CD14-positive monocyte (primary cell): ENCODE data around the gene PCNP. TPM values are rescaled to one million over a fixed set of nuclear protein-coding genes. Genes with fewer than 3 reads are reported as not detected.

ENCODE experiments used
- DNase-seq, 3 donors: peaks; one replicate each; pipeline ENCODE4 v3.0.0-alpha.2; 2011 to 2022
- H2AFZ ChIP-seq: 2 replicates; pipeline ENCODE4 v1.6.0; 2012; ENCODE audit warnings: mild to moderate bottlenecking, low read depth, low read length, inconsistent platforms; ENCODE audit not compliant: insufficient read depth, poor library complexity, severe bottlenecking
- H3K27ac ChIP-seq, 2 donors: 1 replicate in 1 of 2; 2 replicates in 1 of 2; pipeline ENCODE4 v1.5.1; 2012 to 2013; ENCODE audit warnings: low read length in 2 of 2, control low read depth in 1 of 2, inconsistent platforms in 1 of 2, low read depth in 1 of 2, mild to moderate bottlenecking in 1 of 2
- H3K27me3 ChIP-seq, 2 donors: one replicate each; pipeline versions ENCODE4 v1.6.0 to v1.6.1; 2011 to 2013; ENCODE audit warnings: low read length in 2 of 2; ENCODE audit not compliant: control insufficient read depth in 2 of 2, insufficient read depth in 2 of 2
- H3K36me3 ChIP-seq, 2 donors: replicated peaks in 1 of 2; 1 replicate in 1 of 2; 2 replicates in 1 of 2; pipeline versions ENCODE4 v1.5.1 to v1.6.1; 2012 to 2013; ENCODE audit warnings: low read length in 2 of 2, control low read depth in 1 of 2, inconsistent platforms in 1 of 2, mild to moderate bottlenecking in 1 of 2; ENCODE audit not compliant: insufficient read depth in 2 of 2, control insufficient read depth in 1 of 2
- H3K4me1 ChIP-seq, 2 donors: 1 replicate in 1 of 2; 2 replicates in 1 of 2; pipeline versions ENCODE4 v1.5.1 to v1.6.1; 2012 to 2013; ENCODE audit warnings: low read length in 2 of 2, control low read depth in 1 of 2, inconsistent platforms in 1 of 2, mild to moderate bottlenecking in 1 of 2, moderate library complexity in 1 of 2; ENCODE audit not compliant: insufficient read depth in 2 of 2, control insufficient read depth in 1 of 2
- H3K4me2 ChIP-seq: replicated peaks from 2 replicates; pipeline ENCODE3; 2012; ENCODE audit warnings: low read length, moderate library complexity, mild to moderate bottlenecking; ENCODE audit not compliant: poor library complexity, severe bottlenecking; ENCODE audit errors: extremely low read depth
- H3K4me3 ChIP-seq, 3 experiments: fragments of 200-600 bp in 1 of 3; sonication (generic) in 1 of 3; replicated peaks in 1 of 3; 1 replicate in 2 of 3; 2 replicates in 1 of 3; pipeline ENCODE4 v1.5.1; 2011 to 2013; ENCODE audit warnings: low read length in 3 of 3, mild to moderate bottlenecking in 3 of 3, control low read depth in 2 of 3, low read depth in 2 of 3, inconsistent platforms in 1 of 3, moderate library complexity in 1 of 3
- H3K79me2 ChIP-seq: 2 replicates; pipeline ENCODE4 v1.6.0; 2012; ENCODE audit warnings: mild to moderate bottlenecking, control low read depth, inconsistent platforms, low read length, moderate library complexity; ENCODE audit not compliant: insufficient read depth
- H3K9ac ChIP-seq: 2 replicates; pipeline ENCODE4 v1.6.0; 2017; ENCODE audit warnings: low read length, mild to moderate bottlenecking; ENCODE audit not compliant: insufficient read depth, poor library complexity, severe bottlenecking
- H3K9me3 ChIP-seq, 2 donors: replicated peaks in 1 of 2; 1 replicate in 1 of 2; 2 replicates in 1 of 2; pipeline versions ENCODE4 v1.5.1 to v1.6.1; 2012 to 2013; ENCODE audit warnings: low read length in 2 of 2, control low read depth in 1 of 2; ENCODE audit not compliant: control insufficient read depth in 1 of 2, insufficient read depth in 1 of 2
- H4K20me1 ChIP-seq: 2 replicates; pipeline ENCODE4 v1.6.0; 2012; ENCODE audit warnings: mild to moderate bottlenecking, low read length, control low read depth, moderate library complexity; ENCODE audit not compliant: insufficient read depth
- H3K27ac Mint-ChIP-seq, 7 donors: one replicate each; pipeline ENCODE4 v1.8.0; 2020; ENCODE audit warnings: mild to moderate bottlenecking in 7 of 7, mixed read lengths in 7 of 7, moderate library complexity in 6 of 7, inconsistent platforms in 2 of 7
- H3K27me3 Mint-ChIP-seq, 3 donors: one replicate each; pipeline ENCODE4 v1.8.0; 2021 to 2022; ENCODE audit warnings: low read depth in 3 of 3, mild to moderate bottlenecking in 3 of 3, mixed read lengths in 3 of 3, moderate library complexity in 3 of 3, inconsistent platforms in 1 of 3
- H3K36me3 Mint-ChIP-seq, 2 donors: one replicate each; pipeline ENCODE4 v1.8.0; 2020; ENCODE audit warnings: mixed read lengths in 2 of 2, inconsistent platforms in 1 of 2, mild to moderate bottlenecking in 1 of 2
- H3K4me1 Mint-ChIP-seq: one replicate; pipeline ENCODE4 v1.8.0; 2020; ENCODE audit warnings: mild to moderate bottlenecking, mixed read lengths
- H3K4me3 Mint-ChIP-seq, 2 donors: one replicate each; pipeline ENCODE4 v1.8.0; 2020; ENCODE audit warnings: mild to moderate bottlenecking in 2 of 2, mixed read lengths in 2 of 2, moderate library complexity in 1 of 2
- H3K9me3 Mint-ChIP-seq, 7 donors: one replicate each; pipeline ENCODE4 v1.8.0; 2020 to 2022; ENCODE audit warnings: mixed read lengths in 7 of 7, mild to moderate bottlenecking in 6 of 7, moderate library complexity in 6 of 7, inconsistent platforms in 2 of 7
- CTCF ChIP-seq: fragments of 200-600 bp; IDR thresholded peaks from one replicate; pipeline ENCODE4 v1.8.0; 2022; ENCODE audit warnings: antibody characterized with exemption, mild to moderate bottlenecking
- WGBS: methylation state at CpG from one replicate; pipeline ENCODE4 v1.1.5; 2013; ENCODE audit warnings: missing lambda C conversion rate; ENCODE audit not compliant: insufficient coverage; 5-methylcytosine and 5-hydroxymethylcytosine counted together
- intact Hi-C, 2 donors: fragments of 100-400 bp; cut with micrococcal nuclease; formaldehyde crosslinking; loops; one replicate each; pipeline versions ENCODE4 v1.15.0 to v1.15.1; 2023
- polyA plus RNA-seq, 3 donors: library from polyadenylated mRNA; depleted of rRNA in 1 of 3; unstranded in 2 of 3; stranded (reverse) in 1 of 3; fragments of 300-500 nt in 2 of 3; fragments of >200 nt in 1 of 3; fragmentation: Illumina TruSeq in 2 of 3; gene quantifications; 1 replicate in 2 of 3; 2 replicates in 1 of 3; pipeline ENCODE4 v1.2.3, GENCODE V29; 2012 to 2021

The PCNP gene
- polyA plus RNA-seq, 3 donors: 32.0 to 68.2 (median 57.4) TPM

DNA sequence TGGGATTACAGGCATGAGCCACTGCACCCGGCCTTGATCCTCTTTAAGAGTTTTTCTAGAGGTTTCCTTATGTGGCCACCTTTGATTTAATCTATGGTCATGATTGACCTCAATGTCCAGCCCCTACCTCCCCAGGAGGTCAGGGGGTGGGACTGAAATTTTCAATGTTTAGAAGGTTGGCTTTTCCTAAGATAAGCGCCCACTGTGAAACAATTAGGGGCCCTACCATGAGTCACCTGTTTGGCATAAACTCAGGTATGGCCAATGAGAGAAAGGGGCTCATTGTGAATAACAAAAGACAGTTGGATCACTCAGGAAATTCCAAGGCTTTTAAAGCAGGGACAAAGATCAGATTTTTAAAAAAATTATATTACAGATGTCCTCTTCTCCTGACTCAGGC lies 51.9 kb downstream of the PCNP start:
- Histone ChIP-seq H3K9me3 (peaks cover 0 to 4% of the 10 kb centered on the region in 2 donors), H3K4me1 (no peaks in the 10 kb centered on the region), H3K36me3 (no peaks in the 10 kb centered on the region), H4K20me1 (no peaks in the 10 kb centered on the region), H3K9ac (no peak overlapping the region), H3K79me2 (no peaks in the 10 kb centered on the region), H3K4me2 (no peak overlapping the region), H3K27ac (no peak overlapping the region), H3K27me3 (no peaks in the 10 kb centered on the region), H3K4me3 (no peak overlapping the region), H2AFZ (no peak overlapping the region)
- 83% methylated on average over 1 of the region's 2 CpGs for WGBS
- intact Hi-C loops: no loop called here
- Mint-ChIP-seq H3K27ac (no peak overlapping the region), H3K36me3 (no peaks in the 10 kb centered on the region), H3K4me3 (no peak overlapping the region), H3K4me1 (no peaks in the 10 kb centered on the region), H3K27me3 (no peaks in the 10 kb centered on the region), H3K9me3 (peaks cover 0 to 14% (median 8%) of the 10 kb centered on the region in 7 donors)
- no peak for DNase-seq
- no peak for TF ChIP-seq CTCF

DNA sequence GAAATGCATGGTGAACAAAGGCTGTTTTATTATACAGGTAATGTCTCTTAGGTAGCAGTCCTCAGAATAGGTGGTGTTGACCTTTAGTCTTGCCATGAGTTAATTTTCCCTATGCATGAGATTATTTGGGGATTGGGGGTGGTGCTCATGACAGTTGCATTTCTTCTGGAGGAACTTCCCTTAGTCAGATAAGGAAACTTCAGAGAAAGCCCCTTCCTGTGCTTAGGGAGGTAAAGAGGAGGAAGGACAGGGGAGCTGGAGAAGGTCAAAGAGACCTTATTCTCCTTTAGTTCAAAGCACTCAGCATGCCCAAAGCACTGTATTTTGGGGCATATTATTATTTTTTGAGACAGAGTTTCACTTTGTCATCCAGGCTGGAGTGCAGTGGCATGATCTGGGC lies 55.2 kb downstream of the PCNP start:
- DNase-seq: no peak
- Mint-ChIP-seq H3K9me3 (peaks cover 0 to 14% (median 6%) of the 10 kb centered on the region in 7 donors), H3K36me3 (no peaks in the 10 kb centered on the region), H3K4me3 (no peak overlapping the region), H3K27me3 (no peaks in the 10 kb centered on the region), H3K4me1 (no peaks in the 10 kb centered on the region), H3K27ac (no peak overlapping the region)
- Histone ChIP-seq H3K36me3 (no peaks in the 10 kb centered on the region), H3K4me1 (no peaks in the 10 kb centered on the region), H3K9me3 (peaks cover 0 to 4% of the 10 kb centered on the region in 2 donors), H3K79me2 (no peaks in the 10 kb centered on the region), H3K27me3 (no peaks in the 10 kb centered on the region), H3K27ac (no peak overlapping the region), H3K4me2 (no peak overlapping the region), H3K9ac (no peak overlapping the region), H2AFZ (no peak overlapping the region), H4K20me1 (no peaks in the 10 kb centered on the region), H3K4me3 (no peak overlapping the region)
- intact Hi-C loops: no loop called here
- no peak for TF ChIP-seq CTCF
